Lower lobe of right lung (tissue), 2 donors: ENCODE data around the gene RARA. TPM values are rescaled to one million over a fixed set of nuclear protein-coding genes. Genes with fewer than 3 reads are reported as not detected.
A peak's percentile ranks its signal among the peaks of the same experiment; 100 is the strongest.

Source experiments
- ATAC-seq, 2 donors: fragments of 200-7000 bp; cut with Tn5 transposase; one replicate each; pipeline ENCODE4 v1.9.1; 2020 to 2022; ENCODE audit warnings: mild to moderate bottlenecking in 2 of 2, moderate library complexity in 2 of 2
- DNase-seq: peaks from one replicate; pipeline ENCODE4 v3.0.0-alpha.2; 2020
- H3K27ac ChIP-seq: fragments of 200-600 bp; one replicate; pipeline ENCODE4 v1.8.0; 2022
- H3K27me3 ChIP-seq: fragments of 200-600 bp; one replicate; pipeline ENCODE4 v1.8.0; 2022; ENCODE audit warnings: low read depth
- H3K36me3 ChIP-seq: fragments of 200-600 bp; one replicate; pipeline ENCODE4 v1.8.0; 2022; ENCODE audit warnings: mild to moderate bottlenecking
- H3K4me1 ChIP-seq: fragments of 200-600 bp; one replicate; pipeline ENCODE4 v1.8.0; 2022
- H3K4me3 ChIP-seq: fragments of 200-600 bp; one replicate; pipeline ENCODE4 v1.8.0; 2022; ENCODE audit warnings: mild to moderate bottlenecking
- H3K9me3 ChIP-seq: fragments of 200-600 bp; one replicate; pipeline ENCODE4 v1.8.0; 2022
- intact Hi-C: fragments of 100-400 bp; cut with DNase I; formaldehyde crosslinking; loops from one replicate; pipeline ENCODE4 v1.11.0; 2022
- total RNA-seq: library from RNA; stranded (reverse); fragmentation: NEBNext Ultra II Directional; extraction: Animal tissue kit (Norgen Biotek cat#: 25700); gene quantifications from one replicate; pipeline ENCODE4 v1.2.1, GENCODE V29; 2021
- TF ChIP-seq, protein P1 (sequence below): fragments of 200-600 bp; IDR thresholded peaks from one replicate; pipeline ENCODE4 v1.8.0; 2022; ENCODE audit warnings: antibody characterized with exemption, mild to moderate bottlenecking
- donor health status: DM: no; HTN: yes; CAD: no; lungs with severe emphysema.

RARA gene
- total RNA-seq, 1 donor from 2014 or later: 82.6 TPM

DNA sequence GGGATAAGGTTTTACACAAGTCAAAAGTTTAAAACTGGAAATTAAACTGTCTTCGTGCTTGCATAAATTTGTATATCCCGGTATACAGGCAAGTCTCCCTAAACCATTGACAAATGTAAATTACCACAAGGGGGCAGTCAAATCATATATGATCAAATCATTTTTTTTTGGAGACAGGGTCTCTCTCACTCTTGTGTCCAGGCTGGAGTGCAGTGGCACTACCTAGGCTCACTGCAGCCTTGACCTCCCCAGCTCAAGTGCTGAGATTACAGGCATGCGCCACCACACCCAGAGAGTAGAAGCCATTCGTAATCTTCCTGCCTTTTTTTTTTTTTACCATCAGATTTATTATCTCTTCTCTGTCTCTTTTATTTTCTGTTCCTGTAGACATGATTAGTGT lies 90.2 kb downstream of the RARA start:
- ATAC-seq: peak; percentile 60 to 71
- Histone ChIP-seq H3K27me3 (no peaks in the 10 kb centered on the region), H3K4me1 (no peaks in the 10 kb centered on the region), H3K27ac (no peak overlapping the region), H3K9me3 (no peaks in the 10 kb centered on the region), H3K36me3 (no peaks in the 10 kb centered on the region), H3K4me3 (no peak overlapping the region)
- DNase-seq: no peak
- TF ChIP-seq, protein P1, sequence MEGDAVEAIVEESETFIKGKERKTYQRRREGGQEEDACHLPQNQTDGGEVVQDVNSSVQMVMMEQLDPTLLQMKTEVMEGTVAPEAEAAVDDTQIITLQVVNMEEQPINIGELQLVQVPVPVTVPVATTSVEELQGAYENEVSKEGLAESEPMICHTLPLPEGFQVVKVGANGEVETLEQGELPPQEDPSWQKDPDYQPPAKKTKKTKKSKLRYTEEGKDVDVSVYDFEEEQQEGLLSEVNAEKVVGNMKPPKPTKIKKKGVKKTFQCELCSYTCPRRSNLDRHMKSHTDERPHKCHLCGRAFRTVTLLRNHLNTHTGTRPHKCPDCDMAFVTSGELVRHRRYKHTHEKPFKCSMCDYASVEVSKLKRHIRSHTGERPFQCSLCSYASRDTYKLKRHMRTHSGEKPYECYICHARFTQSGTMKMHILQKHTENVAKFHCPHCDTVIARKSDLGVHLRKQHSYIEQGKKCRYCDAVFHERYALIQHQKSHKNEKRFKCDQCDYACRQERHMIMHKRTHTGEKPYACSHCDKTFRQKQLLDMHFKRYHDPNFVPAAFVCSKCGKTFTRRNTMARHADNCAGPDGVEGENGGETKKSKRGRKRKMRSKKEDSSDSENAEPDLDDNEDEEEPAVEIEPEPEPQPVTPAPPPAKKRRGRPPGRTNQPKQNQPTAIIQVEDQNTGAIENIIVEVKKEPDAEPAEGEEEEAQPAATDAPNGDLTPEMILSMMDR: peak; percentile 67
- intact Hi-C loops: no loop called here

DNA sequence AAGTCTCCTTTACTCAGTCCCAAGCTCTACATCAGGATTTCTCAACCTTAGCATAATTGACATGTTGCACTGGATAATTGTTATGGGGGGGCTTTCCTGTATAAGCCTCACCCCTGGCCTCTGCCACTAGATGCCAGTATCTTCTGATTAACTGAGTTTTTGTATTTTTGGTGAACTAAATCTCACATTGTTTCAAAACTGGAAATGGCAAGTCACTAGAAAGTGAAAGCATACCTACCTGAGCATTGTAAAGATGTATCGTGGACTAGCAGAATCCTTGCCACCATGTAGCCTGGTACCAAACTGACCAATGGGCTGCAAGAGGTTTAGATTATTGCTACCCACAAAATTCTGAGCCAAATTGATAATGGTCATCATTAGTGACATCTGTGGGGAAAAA lies 93.7 kb downstream of the RARA start:
- TF ChIP-seq, protein P1: no peak
- intact Hi-C loops: no loop called here
- Histone ChIP-seq H3K4me3 (no peak overlapping the region), H3K27ac (no peak overlapping the region), H3K4me1 (no peaks in the 10 kb centered on the region), H3K9me3 (no peaks in the 10 kb centered on the region), H3K27me3 (no peaks in the 10 kb centered on the region), H3K36me3 (no peaks in the 10 kb centered on the region)
- DNase-seq (no peak), ATAC-seq (no peak)

DNA sequence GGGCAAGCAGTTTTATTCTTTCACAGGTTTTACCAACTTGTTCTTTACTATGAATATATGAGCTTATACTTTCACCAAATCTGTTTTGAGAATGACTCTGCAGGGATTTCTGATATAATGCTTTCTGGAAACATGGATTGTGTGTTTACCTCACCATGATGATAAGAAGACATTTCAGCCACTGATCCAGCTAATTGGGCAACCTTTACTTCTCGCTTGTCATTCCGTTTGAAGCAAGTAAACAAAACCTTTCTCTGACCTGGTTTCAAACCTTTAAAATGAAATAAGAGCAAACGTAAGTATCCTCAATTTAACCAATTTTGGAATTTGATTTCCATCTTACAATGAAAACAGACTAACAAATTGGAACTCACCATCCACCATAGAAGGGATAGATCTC lies 95.0 kb downstream of the RARA start:
- Histone ChIP-seq H3K36me3 (no peaks in the 10 kb centered on the region), H3K27ac (no peak overlapping the region), H3K4me3 (no peak overlapping the region), H3K9me3 (no peaks in the 10 kb centered on the region), H3K4me1 (no peaks in the 10 kb centered on the region), H3K27me3 (no peaks in the 10 kb centered on the region)
- TF ChIP-seq, protein P1: no peak
- ATAC-seq: no peak
- intact Hi-C loops: no loop called here
- no peak for DNase-seq

Other genes starting within 250 kb of the RARA start
- gene THRA, start 246.2 kb upstream of the RARA start, total RNA-seq: 50.1 TPM
- 20.1 TPM for gene NR1D1, start 208.6 kb upstream of the RARA start, total RNA-seq
- 97.7 TPM for gene MSL1, start 187.2 kb upstream of the RARA start, total RNA-seq
- gene CASC3, start 168.6 kb upstream of the RARA start, total RNA-seq: 101 TPM
- gene RAPGEFL1, start 131.7 kb upstream of the RARA start, total RNA-seq: 9.3 TPM
- 42.4 TPM for gene WIPF2, start 89.9 kb upstream of the RARA start, total RNA-seq
- gene CDC6, start 21.3 kb upstream of the RARA start, total RNA-seq: 2.3 TPM
- 3.1 TPM for gene GJD3, start 55.6 kb downstream of the RARA start, total RNA-seq
- gene TOP2A, start 108.7 kb downstream of the RARA start, total RNA-seq: 6.7 TPM
- gene IGFBP4, start 134.3 kb downstream of the RARA start, total RNA-seq: 371 TPM
- gene TNS4, start 192.4 kb downstream of the RARA start, total RNA-seq: 0.68 TPM